HG02938 (cell line): ENCODE measurements around the gene LAMA1.
"Not testable (repeated sequence)": the region's sequence is repeated elsewhere in the genome, so short reads cannot be mapped to it uniquely, and the experiment has no call there.

Experiments
- ATAC-seq: cut with Tn5 transposase; IDR thresholded peaks from one replicate; pipeline ENCODE4 v1.9.1; 2021; ENCODE audit warnings: mild to moderate bottlenecking, moderate library complexity; ENCODE audit not compliant: unreplicated experiment

Gene LAMA1

GRCh38 chr18:6955304-6955703, 162.3 kb downstream of the LAMA1 start:
- ATAC-seq: no peak

GRCh38 chr18:6954501-6954900, 163.1 kb downstream of the LAMA1 start:
- no peak for ATAC-seq

- ATAC-seq: no peak
These were observed 166.1 kb downstream of the LAMA1 start for GRCh38 chr18:6951336-6952090.

GRCh38 chr18:6950641-6951040, 167.0 kb downstream of the LAMA1 start:
- ATAC-seq: no peak

- ATAC-seq: no peak
These were observed 167.6 kb downstream of the LAMA1 start for GRCh38 chr18:6949800-6950586.

- ATAC-seq: no peak
These were observed 169.1 kb downstream of the LAMA1 start for GRCh38 chr18:6948281-6949055.

GRCh38 chr18:6947338-6948030, 170.1 kb downstream of the LAMA1 start:
- no peak for ATAC-seq

- ATAC-seq: no peak
These were observed 174.5 kb downstream of the LAMA1 start for GRCh38 chr18:6943143-6943542.

- no peak for ATAC-seq
These were observed 174.9 kb downstream of the LAMA1 start for GRCh38 chr18:6942742-6943141.

- no peak for ATAC-seq
These were observed 175.6 kb downstream of the LAMA1 start for GRCh38 chr18:6941996-6942395.

- ATAC-seq: no peak
These were observed 177.1 kb downstream of the LAMA1 start for GRCh38 chr18:6940451-6940850.

- ATAC-seq: no peak
These were observed 177.6 kb downstream of the LAMA1 start for GRCh38 chr18:6939972-6940371.

GRCh38 chr18:6938403-6938802, 179.2 kb downstream of the LAMA1 start:
- ATAC-seq: not testable (repeated sequence)

- ATAC-seq: no peak
These were observed 179.6 kb downstream of the LAMA1 start for GRCh38 chr18:6938003-6938402.

GRCh38 chr18:6934859-6935258, 182.7 kb downstream of the LAMA1 start:
- no peak for ATAC-seq

GRCh38 chr18:6929370-6930102, 188.1 kb downstream of the LAMA1 start:
- ATAC-seq: no peak

GRCh38 chr18:6928359-6928758, 189.2 kb downstream of the LAMA1 start:
- ATAC-seq: no peak

GRCh38 chr18:6927153-6927552, 190.4 kb downstream of the LAMA1 start:
- no peak for ATAC-seq

- ATAC-seq: no peak
These were observed 194.4 kb downstream of the LAMA1 start for GRCh38 chr18:6923220-6923619.

GRCh38 chr18:6921571-6921970, 196.0 kb downstream of the LAMA1 start:
- ATAC-seq: no peak
